Measurements from ENCODE around the gene GALNTL6. TPM values are rescaled to one million over a fixed set of nuclear protein-coding genes. Genes with fewer than 3 reads are reported as not detected.
"Not testable (repeated sequence)": the region's sequence is repeated elsewhere in the genome, so short reads cannot be mapped to it uniquely, and the experiment has no call there.

The GALNTL6 gene
- total and polyA plus RNA-seq, 2 donors (not counting 1 experiment from before 2014, with no cell fraction given), result not detected

- H3K4me1 ChIP-seq (ENCODE audit: control insufficient read depth, extremely low read depth, insufficient read depth, low read length), result no peaks in the 10 kb centered on the region
- H3K4me3 ChIP-seq (replicated peaks in 1 of 4; ENCODE audit: control extremely low read depth in 1 of 4, insufficient read depth in 1 of 4, low read depth in 3 of 4, low read length in 4 of 4), result no peak overlapping the region
- H4K20me1 ChIP-seq (ENCODE audit: control insufficient read depth, extremely low read depth, insufficient read depth, low read length), result no peaks in the 10 kb centered on the region
- no peak overlapping the region for H2AFZ ChIP-seq (ENCODE audit: low read length)
- no peak for DNase-seq (ENCODE audit: low read depth in 2 of 2)
- H3K36me3 ChIP-seq (ENCODE audit: control insufficient read depth, insufficient read depth, low read length), result no peaks in the 10 kb centered on the region
- no peaks in the 10 kb centered on the region for H3K79me2 ChIP-seq (ENCODE audit: control insufficient read depth, insufficient read depth, low read length)
- H3K9ac ChIP-seq (ENCODE audit: insufficient read depth, low read length), result no peak overlapping the region
- TF ChIP-seq EZH2 (IDR thresholded peaks at IDR 0.05; ENCODE audit: low read length, missing control alignments), result no peak
- TF ChIP-seq, protein P1, sequence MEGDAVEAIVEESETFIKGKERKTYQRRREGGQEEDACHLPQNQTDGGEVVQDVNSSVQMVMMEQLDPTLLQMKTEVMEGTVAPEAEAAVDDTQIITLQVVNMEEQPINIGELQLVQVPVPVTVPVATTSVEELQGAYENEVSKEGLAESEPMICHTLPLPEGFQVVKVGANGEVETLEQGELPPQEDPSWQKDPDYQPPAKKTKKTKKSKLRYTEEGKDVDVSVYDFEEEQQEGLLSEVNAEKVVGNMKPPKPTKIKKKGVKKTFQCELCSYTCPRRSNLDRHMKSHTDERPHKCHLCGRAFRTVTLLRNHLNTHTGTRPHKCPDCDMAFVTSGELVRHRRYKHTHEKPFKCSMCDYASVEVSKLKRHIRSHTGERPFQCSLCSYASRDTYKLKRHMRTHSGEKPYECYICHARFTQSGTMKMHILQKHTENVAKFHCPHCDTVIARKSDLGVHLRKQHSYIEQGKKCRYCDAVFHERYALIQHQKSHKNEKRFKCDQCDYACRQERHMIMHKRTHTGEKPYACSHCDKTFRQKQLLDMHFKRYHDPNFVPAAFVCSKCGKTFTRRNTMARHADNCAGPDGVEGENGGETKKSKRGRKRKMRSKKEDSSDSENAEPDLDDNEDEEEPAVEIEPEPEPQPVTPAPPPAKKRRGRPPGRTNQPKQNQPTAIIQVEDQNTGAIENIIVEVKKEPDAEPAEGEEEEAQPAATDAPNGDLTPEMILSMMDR (conservative IDR thresholded peaks at IDR 0.05 in 1 of 2, IDR thresholded peaks at IDR 0.05 in 1 of 2; ENCODE audit: low read depth in 1 of 2, low read length in 2 of 2), result no peak
- H3K27ac ChIP-seq (ENCODE audit: insufficient read depth, low read length), result no peak overlapping the region
- H3K9me3 ChIP-seq (ENCODE audit: control insufficient read depth, insufficient read depth, low read depth, low read length), result no peaks in the 10 kb centered on the region
- peaks cover 3% of the 10 kb centered on the region for H3K27me3 ChIP-seq (ENCODE audit: control insufficient read depth, insufficient read depth, low read length)
- H3K4me2 ChIP-seq (ENCODE audit: extremely low read depth, insufficient read depth, low read length), result no peak overlapping the region
Measured at GRCh38 chr4:173019664-173020063, 1206.5 kb downstream of the GALNTL6 start.

GRCh38 chr4:173021746-173022573, 1208.8 kb downstream of the GALNTL6 start:
- not testable (repeated sequence) for H3K9me3 ChIP-seq (ENCODE audit: control insufficient read depth, insufficient read depth, low read depth, low read length); H2AFZ ChIP-seq (ENCODE audit: low read length); H3K27me3 ChIP-seq (ENCODE audit: control insufficient read depth, insufficient read depth, low read length); H3K79me2 ChIP-seq (ENCODE audit: control insufficient read depth, insufficient read depth, low read length); H3K4me1 ChIP-seq (ENCODE audit: control insufficient read depth, extremely low read depth, insufficient read depth, low read length); H4K20me1 ChIP-seq (ENCODE audit: control insufficient read depth, extremely low read depth, insufficient read depth, low read length); H3K36me3 ChIP-seq (ENCODE audit: control insufficient read depth, insufficient read depth, low read length); H3K27ac ChIP-seq (ENCODE audit: insufficient read depth, low read length); H3K4me3 ChIP-seq (replicated peaks in 1 of 4; ENCODE audit: control extremely low read depth in 1 of 4, insufficient read depth in 1 of 4, low read depth in 3 of 4, low read length in 4 of 4); H3K9ac ChIP-seq (ENCODE audit: insufficient read depth, low read length); H3K4me2 ChIP-seq (ENCODE audit: extremely low read depth, insufficient read depth, low read length); DNase-seq (ENCODE audit: low read depth in 2 of 2)

- TF ChIP-seq, protein P1 (conservative IDR thresholded peaks at IDR 0.05 in 1 of 2, IDR thresholded peaks at IDR 0.05 in 1 of 2; ENCODE audit: low read depth in 1 of 2, low read length in 2 of 2), result no peak
- TF ChIP-seq EZH2 (IDR thresholded peaks at IDR 0.05; ENCODE audit: low read length, missing control alignments), result no peak
- H3K27me3 ChIP-seq (ENCODE audit: control insufficient read depth, insufficient read depth, low read length), result no peaks in the 10 kb centered on the region
- no peak overlapping the region for H2AFZ ChIP-seq (ENCODE audit: low read length)
- no peak overlapping the region for H3K4me3 ChIP-seq (replicated peaks in 1 of 4; ENCODE audit: control extremely low read depth in 1 of 4, insufficient read depth in 1 of 4, low read depth in 3 of 4, low read length in 4 of 4)
- no peaks in the 10 kb centered on the region for H3K9me3 ChIP-seq (ENCODE audit: control insufficient read depth, insufficient read depth, low read depth, low read length)
- no peaks in the 10 kb centered on the region for H3K36me3 ChIP-seq (ENCODE audit: control insufficient read depth, insufficient read depth, low read length)
- no peaks in the 10 kb centered on the region for H4K20me1 ChIP-seq (ENCODE audit: control insufficient read depth, extremely low read depth, insufficient read depth, low read length)
- H3K4me1 ChIP-seq (ENCODE audit: control insufficient read depth, extremely low read depth, insufficient read depth, low read length), result no peaks in the 10 kb centered on the region
- no peak for DNase-seq (ENCODE audit: low read depth in 2 of 2)
- no peak overlapping the region for H3K4me2 ChIP-seq (ENCODE audit: extremely low read depth, insufficient read depth, low read length)
- H3K9ac ChIP-seq (ENCODE audit: insufficient read depth, low read length), result no peak overlapping the region
- H3K27ac ChIP-seq (ENCODE audit: insufficient read depth, low read length), result no peak overlapping the region
- no peaks in the 10 kb centered on the region for H3K79me2 ChIP-seq (ENCODE audit: control insufficient read depth, insufficient read depth, low read length)
Measured at GRCh38 chr4:173024203-173024602, 1211.0 kb downstream of the GALNTL6 start.
